ENCODE data around the gene SH2D3C.

DNA sequence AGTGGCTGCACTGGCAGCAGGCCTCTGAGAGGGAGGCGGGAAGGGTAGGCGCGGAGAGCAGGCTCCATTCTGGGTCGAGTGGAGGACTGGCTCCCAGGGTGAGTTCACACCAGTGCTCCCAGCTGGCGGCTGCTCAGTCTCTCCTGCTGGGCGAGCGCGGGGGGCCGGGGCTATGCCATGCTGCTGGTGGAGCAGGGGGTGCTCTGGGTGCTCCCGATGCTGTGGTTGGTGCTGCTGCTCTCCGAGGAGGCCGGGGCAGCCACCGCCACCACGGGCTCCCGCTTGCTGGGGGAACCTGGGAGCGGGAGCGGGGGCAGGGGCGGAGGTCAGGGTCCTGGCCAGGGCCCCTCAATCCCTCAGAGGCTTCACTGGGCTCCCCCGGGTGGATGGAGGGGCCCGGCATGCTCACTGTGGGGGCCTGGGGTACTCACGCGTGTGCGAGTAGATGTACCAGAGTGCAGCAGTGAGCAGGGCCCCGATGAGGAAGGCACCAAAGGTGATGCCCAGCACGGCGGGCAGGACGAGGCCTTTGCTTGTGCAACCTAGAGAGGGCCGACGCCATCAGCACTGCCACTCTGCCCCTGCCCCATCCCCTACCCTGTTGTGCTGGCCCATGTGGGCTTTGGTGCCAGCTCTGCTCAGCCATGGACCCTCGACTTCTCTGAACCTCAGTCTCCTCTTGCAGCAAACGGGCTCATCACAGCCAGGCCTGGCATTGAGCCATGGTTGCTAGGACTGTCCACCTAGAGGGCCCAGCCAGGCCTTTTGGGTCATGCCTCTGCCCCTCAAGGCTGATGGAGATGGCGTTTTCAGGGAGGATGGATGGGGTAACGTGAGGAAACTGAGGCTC, 37.3 kb upstream of the SH2D3C start:
- TF ChIP-seq, protein P1, sequence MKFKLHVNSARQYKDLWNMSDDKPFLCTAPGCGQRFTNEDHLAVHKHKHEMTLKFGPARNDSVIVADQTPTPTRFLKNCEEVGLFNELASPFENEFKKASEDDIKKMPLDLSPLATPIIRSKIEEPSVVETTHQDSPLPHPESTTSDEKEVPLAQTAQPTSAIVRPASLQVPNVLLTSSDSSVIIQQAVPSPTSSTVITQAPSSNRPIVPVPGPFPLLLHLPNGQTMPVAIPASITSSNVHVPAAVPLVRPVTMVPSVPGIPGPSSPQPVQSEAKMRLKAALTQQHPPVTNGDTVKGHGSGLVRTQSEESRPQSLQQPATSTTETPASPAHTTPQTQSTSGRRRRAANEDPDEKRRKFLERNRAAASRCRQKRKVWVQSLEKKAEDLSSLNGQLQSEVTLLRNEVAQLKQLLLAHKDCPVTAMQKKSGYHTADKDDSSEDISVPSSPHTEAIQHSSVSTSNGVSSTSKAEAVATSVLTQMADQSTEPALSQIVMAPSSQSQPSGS (tag by site-specific recombination; IDR thresholded peaks at IDR 0.05; ENCODE audit: low read depth): no peak
- no peak for TF ChIP-seq ZNF624 (tag by site-specific recombination; IDR thresholded peaks at IDR 0.05)
- TF ChIP-seq ZBTB20 (tag by site-specific recombination; IDR thresholded peaks at IDR 0.05): no peak
- TF ChIP-seq GLIS2 (tag by site-specific recombination; IDR thresholded peaks at IDR 0.05): no peak
- TF ChIP-seq, protein P2, sequence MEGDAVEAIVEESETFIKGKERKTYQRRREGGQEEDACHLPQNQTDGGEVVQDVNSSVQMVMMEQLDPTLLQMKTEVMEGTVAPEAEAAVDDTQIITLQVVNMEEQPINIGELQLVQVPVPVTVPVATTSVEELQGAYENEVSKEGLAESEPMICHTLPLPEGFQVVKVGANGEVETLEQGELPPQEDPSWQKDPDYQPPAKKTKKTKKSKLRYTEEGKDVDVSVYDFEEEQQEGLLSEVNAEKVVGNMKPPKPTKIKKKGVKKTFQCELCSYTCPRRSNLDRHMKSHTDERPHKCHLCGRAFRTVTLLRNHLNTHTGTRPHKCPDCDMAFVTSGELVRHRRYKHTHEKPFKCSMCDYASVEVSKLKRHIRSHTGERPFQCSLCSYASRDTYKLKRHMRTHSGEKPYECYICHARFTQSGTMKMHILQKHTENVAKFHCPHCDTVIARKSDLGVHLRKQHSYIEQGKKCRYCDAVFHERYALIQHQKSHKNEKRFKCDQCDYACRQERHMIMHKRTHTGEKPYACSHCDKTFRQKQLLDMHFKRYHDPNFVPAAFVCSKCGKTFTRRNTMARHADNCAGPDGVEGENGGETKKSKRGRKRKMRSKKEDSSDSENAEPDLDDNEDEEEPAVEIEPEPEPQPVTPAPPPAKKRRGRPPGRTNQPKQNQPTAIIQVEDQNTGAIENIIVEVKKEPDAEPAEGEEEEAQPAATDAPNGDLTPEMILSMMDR (tag by site-specific recombination; IDR thresholded peaks at IDR 0.05): no peak
- no peak for TF ChIP-seq ZNF701 (tag by site-specific recombination; IDR thresholded peaks at IDR 0.05)
- TF ChIP-seq ZNF221 (tag by site-specific recombination; IDR thresholded peaks at IDR 0.05; ENCODE audit: borderline replicate concordance): no peak
- no peak for TF ChIP-seq SETDB1 (IDR thresholded peaks at IDR 0.05; ENCODE audit: insufficient read length, low read length)
- TF ChIP-seq HOXD13 (CRISPR knock-in tag; IDR thresholded peaks at IDR 0.05; ENCODE audit: borderline replicate concordance): no peak
- TF ChIP-seq KLF8 (tag by site-specific recombination; IDR thresholded peaks at IDR 0.05): no peak
- no peak for TF ChIP-seq ZNF114 (tag by site-specific recombination; IDR thresholded peaks at IDR 0.05)

Data from HEK293 (cell line).